ENCODE data around the gene TLN1. TPM values are rescaled to one million over a fixed set of nuclear protein-coding genes. Genes with fewer than 3 reads are reported as not detected.
A peak's percentile ranks its signal among the peaks of the same experiment; 100 is the strongest.

TLN1 gene
- total and polyA plus RNA-seq, 2 of the 4 experiments (the other 2 are of a cell fraction), result 228 to 346 TPM

DNA sequence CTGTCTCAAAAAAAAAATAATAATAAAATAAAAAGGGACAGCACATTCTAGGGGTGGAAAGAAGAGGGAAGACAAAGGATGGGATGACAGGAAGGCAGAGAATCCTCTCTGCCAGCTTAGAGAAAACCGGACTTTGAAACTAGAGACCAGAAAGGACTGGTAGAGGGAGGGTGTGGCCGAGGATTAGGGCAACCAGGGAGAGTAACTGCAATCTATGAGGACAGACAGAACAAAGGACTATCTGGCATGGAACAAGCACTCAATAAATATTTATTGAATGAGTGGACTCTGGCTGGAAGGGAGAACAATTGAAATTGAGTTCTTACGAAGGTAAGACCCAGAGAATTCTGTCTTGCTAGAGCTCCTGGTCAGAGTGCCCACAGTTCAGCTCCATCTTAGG is 14.6 kb upstream of the TLN1 start (continued):
- TF ChIP-seq RFX5 (IDR thresholded peaks at IDR 0.05; ENCODE audit: low read depth, low read length), result no peak

DNA sequence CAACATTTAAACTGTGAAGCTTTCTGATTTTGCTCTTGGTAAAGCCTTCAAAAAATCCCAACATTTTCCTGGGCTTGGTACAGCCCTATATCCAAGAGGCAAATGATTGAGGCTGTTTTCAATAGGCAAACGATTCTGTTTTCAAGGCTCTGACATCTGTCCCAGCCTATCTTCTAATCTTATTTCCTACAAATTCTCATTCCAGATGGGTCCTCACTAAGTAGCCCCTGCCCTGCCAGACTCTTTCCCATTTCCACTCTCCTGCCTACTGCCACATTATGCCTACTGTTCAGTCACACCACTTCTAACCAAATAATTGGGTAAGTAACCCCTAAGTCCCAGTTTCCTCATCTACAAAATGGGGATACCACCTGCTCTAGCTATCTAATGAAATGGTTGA is 13.6 kb upstream of the TLN1 start:
- ATAC-seq (ENCODE audit: low read depth), result no peak
- no peak overlapping the region for H3K4ac ChIP-seq (ENCODE audit: low read depth, low read length)
- BruUV-seq (replicated peaks), result no TSS peak
- peaks cover 21% of the 10 kb centered on the region for H3K9me1 ChIP-seq (ENCODE audit: insufficient read depth, low read length)
- 67% methylated on average over 1 of the region's 1 CpG; no CpG with 5 or more reads in 1 of the 2 experiments for WGBS, 2 experiments (ENCODE audit: extremely low coverage in 2 of 2, insufficient read length in 1 of 2)
- H4K8ac ChIP-seq (ENCODE audit: low read depth in 2 of 2, low read length in 2 of 2), result no peak overlapping the region
- H3K14ac ChIP-seq (replicated peaks; ENCODE audit: low read depth, low read length), result no peak overlapping the region
- dilution Hi-C loops (cut with HindIII; ENCODE audit: low sequenced_read_pairs, unreplicated experiment) (no loop called here), in situ Hi-C loops (cut with MboI; ENCODE audit: low sequenced_read_pairs) (no loop called here), intact Hi-C loops (cut with micrococcal nuclease) (no loop called here)
- no peak overlapping the region for H2AK5ac ChIP-seq (ENCODE audit: low read depth, low read length)
- H3K9me3 ChIP-seq (ENCODE audit: control insufficient read depth, insufficient read depth, low read length), result no peaks in the 10 kb centered on the region
- H3K9ac ChIP-seq (ENCODE audit: low read depth, low read length), result no peak overlapping the region
- no peak overlapping the region for H3K18ac ChIP-seq (ENCODE audit: low read depth, low read length)
- no peak overlapping the region for H4K5ac ChIP-seq (ENCODE audit: low read depth, low read length)
- no peak for DNase-seq
- H2BK5ac ChIP-seq (ENCODE audit: low read depth, low read length, poor library complexity, severe bottlenecking), result no peak overlapping the region
- H3K36me3 ChIP-seq (ENCODE audit: control insufficient read depth, insufficient read depth, low read length), result peaks cover 33% of the 10 kb centered on the region
- POLR2A ChIA-PET (ENCODE audit: unreplicated experiment), result no interaction called here
- H3K27me3 ChIP-seq (ENCODE audit: control insufficient read depth, insufficient read depth, low read length), result no peaks in the 10 kb centered on the region
- CTCF ChIA-PET, result interaction anchor here (0.6 to 2.3 kb wide), 2 partner anchors 10 to 39 kb away, joined by 4 to 7 read pairs; no protein-coding TSS in a partner anchor
- no peak overlapping the region; the same call in 1 of the 2 replicates for H3K4me2 ChIP-seq (ENCODE audit: low read depth, low read length)
- H3K23ac ChIP-seq (ENCODE audit: low read depth, low read length), result peak overlapping the region; percentile 1; the same call in 1 of the 2 replicates
- no peak overlapping the region for H3K27ac ChIP-seq (ENCODE audit: insufficient read depth, low read length)
- H2AFZ ChIP-seq (replicated peaks; ENCODE audit: low read length, poor library complexity), result no peak overlapping the region
- no peak overlapping the region for H3K4me3 ChIP-seq (ENCODE audit: insufficient read depth, low read depth, low read length)
- H3K56ac ChIP-seq (ENCODE audit: extremely low read depth, insufficient read depth, low read length), result no peak overlapping the region
- H4K91ac ChIP-seq (ENCODE audit: insufficient read depth, low read depth, low read length), result no peak overlapping the region
- peaks cover 35% of the 10 kb centered on the region for H4K20me1 ChIP-seq (ENCODE audit: insufficient read depth, low read length)
- no peak for TF ChIP-seq BHLHE40 (IDR thresholded peaks at IDR 0.05; ENCODE audit: low read depth, low read length)
- TF ChIP-seq CHD1 (IDR thresholded peaks at IDR 0.05; ENCODE audit: low read depth, low read length), result no peak
- TF ChIP-seq RAD21 (IDR thresholded peaks at IDR 0.05; ENCODE audit: low read length), result no peak
- TF ChIP-seq, protein P1, sequence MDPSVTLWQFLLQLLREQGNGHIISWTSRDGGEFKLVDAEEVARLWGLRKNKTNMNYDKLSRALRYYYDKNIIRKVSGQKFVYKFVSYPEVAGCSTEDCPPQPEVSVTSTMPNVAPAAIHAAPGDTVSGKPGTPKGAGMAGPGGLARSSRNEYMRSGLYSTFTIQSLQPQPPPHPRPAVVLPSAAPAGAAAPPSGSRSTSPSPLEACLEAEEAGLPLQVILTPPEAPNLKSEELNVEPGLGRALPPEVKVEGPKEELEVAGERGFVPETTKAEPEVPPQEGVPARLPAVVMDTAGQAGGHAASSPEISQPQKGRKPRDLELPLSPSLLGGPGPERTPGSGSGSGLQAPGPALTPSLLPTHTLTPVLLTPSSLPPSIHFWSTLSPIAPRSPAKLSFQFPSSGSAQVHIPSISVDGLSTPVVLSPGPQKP (IDR thresholded peaks at IDR 0.05; ENCODE audit: borderline replicate concordance, low read depth, low read length), result no peak
- TF ChIP-seq MAZ (IDR thresholded peaks at IDR 0.05; ENCODE audit: borderline replicate concordance, low read depth, low read length), result no peak
- TF ChIP-seq NFE2L2 (IDR thresholded peaks at IDR 0.05; ENCODE audit: low read depth, low read length), result no peak
- no peak for TF ChIP-seq RFX5 (IDR thresholded peaks at IDR 0.05; ENCODE audit: low read depth, low read length)
- H3K79me1 ChIP-seq (ENCODE audit: low read depth in 1 of 2, low read length in 2 of 2), result peaks cover 60 to 84% of the 10 kb centered on the region in 2 experiments
- peaks cover 14% of the 10 kb centered on the region for H3K4me1 ChIP-seq (ENCODE audit: control insufficient read depth, insufficient read depth, low read length)
- no peak overlapping the region for H2BK20ac ChIP-seq (ENCODE audit: low read depth, low read length)
- no peak overlapping the region for H2BK120ac ChIP-seq (ENCODE audit: low read depth, low read length)
- no peak overlapping the region for H2AK9ac ChIP-seq (replicated peaks; ENCODE audit: low read depth, low read length, poor library complexity)
- no peak overlapping the region for H2BK15ac ChIP-seq (ENCODE audit: low read depth, low read length)
